ENCODE results near the gene SEC31B.

DNA sequence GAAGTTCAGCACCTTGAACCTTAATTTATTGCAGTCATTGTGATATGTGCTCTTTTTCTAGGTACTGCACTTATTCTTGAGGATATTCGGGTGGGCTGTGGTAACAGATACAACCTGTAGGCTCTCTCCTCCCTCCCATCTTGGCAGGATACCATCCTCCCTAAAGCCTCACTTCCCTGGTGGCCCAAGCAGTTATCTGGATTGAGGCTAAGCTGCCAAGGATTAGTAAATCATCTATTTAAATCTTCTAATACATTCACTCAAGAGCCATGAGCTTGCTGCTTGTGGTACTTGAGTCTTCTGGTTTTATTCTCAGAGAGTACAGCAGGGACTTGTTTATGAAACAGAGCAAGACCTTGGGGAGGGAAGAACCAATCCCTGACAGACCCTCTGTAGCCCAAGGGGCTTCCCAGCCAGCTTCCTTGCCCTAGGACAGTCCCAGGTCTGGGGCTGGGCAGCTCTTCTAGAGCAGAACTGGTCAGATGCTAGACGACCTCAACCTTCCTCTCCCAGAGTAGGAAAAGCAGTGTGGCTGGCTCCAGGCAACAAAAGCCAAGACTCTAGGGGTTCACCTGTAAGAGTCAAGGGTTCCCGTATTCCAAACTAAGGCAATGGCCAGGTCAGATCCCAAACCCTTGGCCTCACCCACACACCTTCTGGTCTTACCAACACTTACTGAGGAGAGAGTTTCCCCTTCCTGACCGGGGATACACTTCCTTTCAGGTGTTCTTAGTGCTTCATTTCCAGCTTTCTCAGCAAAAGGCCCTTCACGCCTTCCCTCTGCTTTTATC lies 35.6 kb downstream of the SEC31B start:
- TF ChIP-seq, protein P1, sequence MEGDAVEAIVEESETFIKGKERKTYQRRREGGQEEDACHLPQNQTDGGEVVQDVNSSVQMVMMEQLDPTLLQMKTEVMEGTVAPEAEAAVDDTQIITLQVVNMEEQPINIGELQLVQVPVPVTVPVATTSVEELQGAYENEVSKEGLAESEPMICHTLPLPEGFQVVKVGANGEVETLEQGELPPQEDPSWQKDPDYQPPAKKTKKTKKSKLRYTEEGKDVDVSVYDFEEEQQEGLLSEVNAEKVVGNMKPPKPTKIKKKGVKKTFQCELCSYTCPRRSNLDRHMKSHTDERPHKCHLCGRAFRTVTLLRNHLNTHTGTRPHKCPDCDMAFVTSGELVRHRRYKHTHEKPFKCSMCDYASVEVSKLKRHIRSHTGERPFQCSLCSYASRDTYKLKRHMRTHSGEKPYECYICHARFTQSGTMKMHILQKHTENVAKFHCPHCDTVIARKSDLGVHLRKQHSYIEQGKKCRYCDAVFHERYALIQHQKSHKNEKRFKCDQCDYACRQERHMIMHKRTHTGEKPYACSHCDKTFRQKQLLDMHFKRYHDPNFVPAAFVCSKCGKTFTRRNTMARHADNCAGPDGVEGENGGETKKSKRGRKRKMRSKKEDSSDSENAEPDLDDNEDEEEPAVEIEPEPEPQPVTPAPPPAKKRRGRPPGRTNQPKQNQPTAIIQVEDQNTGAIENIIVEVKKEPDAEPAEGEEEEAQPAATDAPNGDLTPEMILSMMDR (IDR thresholded peaks at IDR 0.05): no peak
- no peak for TF ChIP-seq POLR2AphosphoS5 (IDR thresholded peaks at IDR 0.05)
- no peak for TF ChIP-seq POLR2A (IDR thresholded peaks at IDR 0.05)
- no peak for TF ChIP-seq EP300 (IDR thresholded peaks at IDR 0.05)

All from suprapubic skin (tissue), 4 donors.